Dermis lymphatic vessel endothelial cell (primary cell): Measurements from ENCODE around the gene NR2C1. TPM values are rescaled to one million over a fixed set of nuclear protein-coding genes. Genes with fewer than 3 reads are reported as not detected.

ENCODE experiments used
- total RNA-seq: library from RNA; depleted of rRNA; stranded (reverse); fragments of >200 nt; gene quantifications from 2 replicates; pipeline ENCODE4 v1.2.1, GENCODE V29; 2014

Gene NR2C1
- 15.2 and 18.6 TPM in 2 replicates for total RNA-seq

DNA sequence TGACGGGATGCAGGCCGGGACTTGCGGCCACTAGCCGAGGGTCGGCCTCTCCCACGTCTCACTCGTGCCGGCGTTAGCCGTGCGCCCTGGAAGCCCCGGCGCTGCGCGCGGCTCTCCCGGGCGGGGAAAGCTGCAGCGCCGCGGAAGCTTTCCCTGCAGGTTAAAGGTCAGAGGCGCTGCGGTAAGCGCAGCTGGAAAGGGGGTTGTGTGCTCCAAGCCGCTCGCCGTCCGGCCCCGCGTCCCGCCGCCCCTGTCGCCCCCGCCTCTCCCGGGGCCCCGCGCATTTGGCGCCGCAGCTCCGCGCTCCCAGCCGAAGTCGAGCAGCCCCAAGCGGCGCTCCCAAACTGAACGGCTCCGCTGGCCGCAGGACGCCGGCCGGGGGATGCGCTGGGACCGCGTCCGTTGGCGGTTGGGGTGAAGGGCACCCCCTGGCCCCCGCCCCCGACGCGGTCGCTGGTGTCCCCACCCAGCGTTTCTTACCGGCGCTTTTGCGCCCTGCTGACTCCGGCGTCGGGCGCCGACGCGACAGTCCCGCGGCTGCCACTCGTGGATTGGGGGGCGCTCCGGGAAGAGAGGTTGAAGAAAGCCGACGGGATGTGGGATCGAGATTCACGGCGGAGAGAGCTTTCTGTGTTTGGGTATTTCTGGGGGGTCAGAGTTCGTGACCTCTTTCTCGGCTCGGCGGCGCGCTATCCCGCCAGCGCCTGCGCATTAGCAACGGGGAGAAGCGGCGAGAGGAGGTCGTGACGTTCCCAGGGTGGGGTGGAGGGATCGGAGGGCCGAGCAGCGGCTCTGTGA is at the start of gene NR2C1:
NR2C1 (minus strand) TSS at position 719 of the 798 bp plus-strand sequence. CDS start 6,234 bp downstream, outside the sequence.

DNA sequence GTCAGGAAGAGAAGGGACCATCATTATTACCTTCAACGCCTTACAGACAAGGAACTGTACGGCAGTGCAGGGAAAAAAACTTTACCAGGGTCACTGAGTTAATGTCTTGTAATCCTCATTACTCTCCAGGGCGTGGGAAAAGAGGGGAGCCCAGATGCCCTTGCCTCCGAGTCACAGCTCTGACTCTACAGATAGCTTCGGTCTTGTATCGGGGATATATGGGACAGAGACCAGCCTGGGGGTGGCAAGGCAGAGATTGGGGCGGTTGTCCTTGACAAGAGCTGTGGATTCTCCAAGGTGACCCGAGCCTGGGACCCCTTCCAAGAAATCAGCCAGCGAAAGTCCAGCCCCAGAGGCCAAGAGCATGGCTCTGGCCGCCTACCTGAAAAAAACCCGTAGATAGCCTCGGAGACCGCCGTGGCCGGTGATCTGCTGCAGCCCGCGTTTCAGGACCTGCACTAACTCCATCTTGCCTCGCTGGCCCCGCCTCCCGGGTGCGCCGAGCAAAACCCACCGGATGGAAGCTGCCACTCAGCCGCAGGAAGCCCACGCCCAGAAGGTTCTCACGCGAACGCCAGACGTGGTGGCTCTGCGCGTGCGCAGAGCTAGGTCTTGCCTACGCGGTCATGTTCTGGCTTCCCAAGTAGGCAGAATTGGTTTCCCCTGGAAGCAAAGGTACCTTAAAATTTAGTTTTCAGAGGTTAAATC is 70.1 kb downstream of the NR2C1 start, which contains the start of gene NDUFA12:
NDUFA12 (minus strand) TSS at position 485 of the 708 bp plus-strand sequence; CDS start at position 468, 17 bp downstream.

Other genes with a start within 250 kb of the NR2C1 start
- gene NDUFA12, start 69.9 kb downstream of the NR2C1 start, total RNA-seq, result 78.6 and 84.9 TPM in 2 replicates
- gene FGD6, start 143.8 kb upstream of the NR2C1 start, total RNA-seq, result 17.6 and 23.1 TPM in 2 replicates
- 90.8 and 105 TPM in 2 replicates for gene VEZT, start 144.2 kb upstream of the NR2C1 start, total RNA-seq